Stimulated activated CD4-positive, alpha-beta T cell treated with anti-CD3 and anti-CD28 coated beads, Interleukin-4, amount 100 ng/mL, for 1 hour (primary cell): ENCODE results near the gene P2RX6.
"Not testable (repeated sequence)": the region's sequence is repeated elsewhere in the genome, so short reads cannot be mapped to it uniquely, and the experiment has no call there.

Source experiments
- DNase-seq: peaks from one replicate; pipeline ENCODE4 v3.0.0-alpha.2; 2020

The P2RX6 gene

GRCh38 chr22:20995329-20996030 lies 19.5 kb upstream of the P2RX6 start:
- DNase-seq = no peak

- no peak for DNase-seq
Measured at GRCh38 chr22:20996031-20996410, 18.9 kb upstream of the P2RX6 start.

GRCh38 chr22:20996598-20997535 lies 18.1 kb upstream of the P2RX6 start:
- no peak for DNase-seq

- no peak for DNase-seq
Measured at GRCh38 chr22:20997536-20998257, 17.3 kb upstream of the P2RX6 start.

GRCh38 chr22:20998411-20999336 lies 16.3 kb upstream of the P2RX6 start:
- no peak for DNase-seq

- no peak for DNase-seq
Measured at GRCh38 chr22:20999350-21000206, 15.4 kb upstream of the P2RX6 start.

GRCh38 chr22:21000207-21000986 lies 14.6 kb upstream of the P2RX6 start:
- DNase-seq = no peak

GRCh38 chr22:21000987-21001600 lies 13.9 kb upstream of the P2RX6 start:
- no peak for DNase-seq

- peak; percentile 98 for DNase-seq
Measured at GRCh38 chr22:21001601-21002325, 13.2 kb upstream of the P2RX6 start, which contains the start of gene THAP7. TSS of gene THAP7 (minus strand) at chr22:21002118. CDS start at chr22:21001911, 207 bp downstream.

GRCh38 chr22:21003782-21004181 lies 11.2 kb upstream of the P2RX6 start:
- DNase-seq = no peak

- not testable (repeated sequence) for DNase-seq
Measured at GRCh38 chr22:21009208-21009607, 5.8 kb upstream of the P2RX6 start.

GRCh38 chr22:21009638-21010425 lies 5.1 kb upstream of the P2RX6 start:
- no peak for DNase-seq

- DNase-seq = no peak
Measured at GRCh38 chr22:21010426-21011113, 4.4 kb upstream of the P2RX6 start.

- no peak for DNase-seq
Measured at GRCh38 chr22:21012446-21013407, 2.2 kb upstream of the P2RX6 start.

- DNase-seq = no peak
Measured at GRCh38 chr22:21013657-21014201, 1.2 kb upstream of the P2RX6 start.

- DNase-seq = peak; percentile 80
Measured at GRCh38 chr22:21014202-21014725, 701 bp upstream of the P2RX6 start.
